Keratinocyte (primary cell): ENCODE measurements around the gene CYP39A1. TPM values are rescaled to one million over a fixed set of nuclear protein-coding genes. Genes with fewer than 3 reads are reported as not detected.

Source experiments
- DNase-seq: peaks from one replicate; pipeline ENCODE4 v3.0.0-alpha.2; 2011; ENCODE audit warnings: low read depth, missing footprints, low spot score
- FAIRE-seq: peaks from 2 replicates; lab custom pipeline; 2011; peaks lifted over from hg19 to GRCh38; lab: Jason Lieb, UNC
- H2AFZ ChIP-seq: 2 replicates; pipeline ENCODE4 v1.6.0; 2012; ENCODE audit warnings: low read length, control low read depth, inconsistent platforms; ENCODE audit not compliant: control insufficient read depth
- H3K27ac ChIP-seq: 2 replicates; pipeline ENCODE4 v1.5.1; 2011; ENCODE audit warnings: low read length; ENCODE audit not compliant: control insufficient read depth, insufficient read depth
- H3K27me3 ChIP-seq: 3 replicates; pipeline ENCODE4 v1.6.0; 2011; ENCODE audit warnings: low read length; ENCODE audit not compliant: control insufficient read depth, insufficient read depth; ENCODE audit errors: extremely low read depth
- H3K36me3 ChIP-seq, 2 experiments: 2 replicates in 1 of 2; 3 replicates in 1 of 2; pipeline ENCODE4 v1.5.1; 2011; ENCODE audit warnings: low read length in 2 of 2, mild to moderate bottlenecking in 1 of 2; ENCODE audit not compliant: control insufficient read depth in 2 of 2, insufficient read depth in 2 of 2; ENCODE audit errors: extremely low read depth in 1 of 2
- H3K4me1 ChIP-seq: 3 replicates; pipeline ENCODE4 v1.5.1; 2011; ENCODE audit warnings: low read length; ENCODE audit not compliant: control insufficient read depth, insufficient read depth; ENCODE audit errors: extremely low read depth
- H3K4me2 ChIP-seq: 3 replicates; pipeline ENCODE4 v1.6.0; 2011; ENCODE audit warnings: low read depth, low read length; ENCODE audit not compliant: control insufficient read depth, insufficient read depth; ENCODE audit errors: extremely low read depth
- H3K4me3 ChIP-seq, 3 experiments: fragments of 200-600 bp in 1 of 3; sonication (generic) in 1 of 3; 2 replicates in 2 of 3; 3 replicates in 1 of 3; pipeline ENCODE4 v1.5.1; 2011 to 2016; ENCODE audit warnings: low read length in 3 of 3, mild to moderate bottlenecking in 3 of 3, control low read depth in 2 of 3, inconsistent platforms in 1 of 3, low read depth in 1 of 3, mixed read lengths in 1 of 3, mixed run types in 1 of 3, moderate library complexity in 1 of 3; ENCODE audit not compliant: control insufficient read depth in 2 of 3, insufficient read depth in 2 of 3; ENCODE audit errors: extremely low read depth in 1 of 3
- H3K79me2 ChIP-seq: 2 replicates; pipeline ENCODE4 v1.6.0; 2012; ENCODE audit warnings: low read length; ENCODE audit not compliant: control insufficient read depth, insufficient read depth
- H3K9ac ChIP-seq: 3 replicates; pipeline ENCODE4 v1.6.0; 2011; ENCODE audit warnings: low read length; ENCODE audit not compliant: control insufficient read depth, insufficient read depth; ENCODE audit errors: extremely low read depth
- H3K9me1 ChIP-seq: 3 replicates; pipeline ENCODE4 v1.6.0; 2011; ENCODE audit warnings: low read length; ENCODE audit not compliant: control insufficient read depth, insufficient read depth; ENCODE audit errors: extremely low read depth
- H3K9me3 ChIP-seq: 2 replicates; pipeline ENCODE4 v1.5.1; 2012; ENCODE audit warnings: low read depth, low read length; ENCODE audit not compliant: control insufficient read depth
- H4K20me1 ChIP-seq: 3 replicates; pipeline ENCODE4 v1.6.0; 2011; ENCODE audit warnings: low read length; ENCODE audit not compliant: control insufficient read depth, insufficient read depth; ENCODE audit errors: extremely low read depth
- CTCF ChIP-seq, 3 experiments: IDR thresholded peaks in 1 of 3; conservative IDR thresholded peaks in 1 of 3; optimal IDR thresholded peaks in 1 of 3; 2 replicates in 2 of 3; 3 replicates in 1 of 3; pipeline versions ENCODE3 to v1.5.1; 2011; ENCODE audit warnings: low read length in 3 of 3, mild to moderate bottlenecking in 3 of 3, moderate library complexity in 2 of 3, control low read depth in 1 of 3, inconsistent platforms in 1 of 3; ENCODE audit not compliant: insufficient read depth in 2 of 3; ENCODE audit errors: extremely low read depth in 1 of 3
- EZH2 ChIP-seq: IDR thresholded peaks from one replicate; pipeline ENCODE4 v1.6.1; 2012; ENCODE audit warnings: inconsistent platforms, mild to moderate bottlenecking, low read length, moderate library complexity
- dilution Hi-C: fragments of 300-500 bp; cut with MboI; formaldehyde crosslinking; loops from one replicate; pipeline ENCODE4 v1.7.0; 2020; ENCODE audit warnings: low sequenced_read_pairs; ENCODE audit not compliant: extremely low pct_ligation_motif_present
- polyA plus RNA-seq, 5 experiments: library from polyadenylated mRNA; depleted of rRNA in 3 of 5; stranded (reverse) in 3 of 5; stranded (forward) in 1 of 5; unstranded in 1 of 5; fragments of >200 nt; gene quantifications; 1 replicate in 1 of 5; 2 replicates in 3 of 5; 3 replicates in 1 of 5; pipeline versions ENCODE4 v1.2.1 to v1.2.3, GENCODE V29; 2011 to 2012; ENCODE audit warnings: missing spikeins in 2 of 5, low read depth in 1 of 5, low replicate concordance in 1 of 5

The CYP39A1 gene
- polyA plus RNA-seq, 1 donor (not counting 4 experiments of a cell fraction or from before 2014, with no cell fraction given), result 1.6 TPM

- Histone ChIP-seq H3K79me2 (no peaks in the 10 kb centered on the region), H3K9me3 (no peaks in the 10 kb centered on the region), H4K20me1 (no peaks in the 10 kb centered on the region), H3K4me2 (no peak overlapping the region), H3K4me1 (no peaks in the 10 kb centered on the region), H3K4me3 (no peak overlapping the region), H3K9me1 (no peaks in the 10 kb centered on the region), H3K36me3 (no peaks in the 10 kb centered on the region), H3K27ac (no peak overlapping the region), H2AFZ (no peak overlapping the region), H3K9ac (no peak overlapping the region), H3K27me3 (no peaks in the 10 kb centered on the region)
- dilution Hi-C loops, result no loop called here
- no peak for FAIRE-seq
- TF ChIP-seq CTCF (optimal IDR thresholded peaks at IDR 0.05 in 1 of 3, IDR thresholded peaks at IDR 0.05 in 1 of 3, conservative IDR thresholded peaks at IDR 0.05 in 1 of 3; ENCODE audit: extremely low read depth in 1 of 3, insufficient read depth in 2 of 3, low read length in 3 of 3), result no peak
- TF ChIP-seq EZH2, result no peak
- no peak for DNase-seq
Observed at GRCh38 chr6:46507426-46507825, 145.2 kb downstream of the CYP39A1 start.

GRCh38 chr6:46505693-46506512 is 146.7 kb downstream of the CYP39A1 start:
- no peak for FAIRE-seq

More at GRCh38 chr6:46505693-46506512, 146.7 kb downstream of the CYP39A1 start:
- H3K79me2 ChIP-seq, result no peaks in the 10 kb centered on the region
- H3K9ac ChIP-seq, result no peak overlapping the region
- H3K36me3 ChIP-seq, result no peaks in the 10 kb centered on the region
- H3K4me2 ChIP-seq, result no peak overlapping the region
- no peaks in the 10 kb centered on the region for H3K9me1 ChIP-seq
- no peak for TF ChIP-seq CTCF (optimal IDR thresholded peaks at IDR 0.05 in 1 of 3, IDR thresholded peaks at IDR 0.05 in 1 of 3, conservative IDR thresholded peaks at IDR 0.05 in 1 of 3; ENCODE audit: extremely low read depth in 1 of 3, insufficient read depth in 2 of 3, low read length in 3 of 3)
- TF ChIP-seq EZH2, result no peak
- no peaks in the 10 kb centered on the region for H4K20me1 ChIP-seq
- dilution Hi-C loops, result no loop called here
- H3K27ac ChIP-seq, result no peak overlapping the region
- no peak overlapping the region for H3K4me3 ChIP-seq
- H3K4me1 ChIP-seq, result no peaks in the 10 kb centered on the region
- no peak overlapping the region for H2AFZ ChIP-seq
- DNase-seq, result no peak
- no peaks in the 10 kb centered on the region for H3K27me3 ChIP-seq
- H3K9me3 ChIP-seq, result no peaks in the 10 kb centered on the region
